Small intestine (tissue), 7 donors: ENCODE results near the gene TMEM218. TPM values are rescaled to one million over a fixed set of nuclear protein-coding genes. Genes with fewer than 3 reads are reported as not detected.

ENCODE experiments used
- DNase-seq, 2 donors: peaks; one replicate each; pipeline versions ENCODE4 v3.0.0 to v3.0.0-alpha.2; 2013
- FAIRE-seq: peaks from 2 replicates; lab custom pipeline; 2012; peaks lifted over from hg19 to GRCh38; lab: Jason Lieb, UNC
- H3K27ac ChIP-seq, 3 donors: one replicate each; pipeline ENCODE4 v1.5.1; 2013; ENCODE audit warnings: low read length in 2 of 3, mild to moderate bottlenecking in 2 of 3, control low read depth in 1 of 3, inconsistent platforms in 1 of 3, low read depth in 1 of 3, moderate library complexity in 1 of 3
- H3K27me3 ChIP-seq, 3 donors: one replicate each; pipeline ENCODE4 v1.6.1; 2013; ENCODE audit warnings: low read length in 3 of 3, inconsistent platforms in 1 of 3; ENCODE audit not compliant: control insufficient read depth in 3 of 3, insufficient read depth in 3 of 3
- H3K36me3 ChIP-seq, 3 donors: one replicate each; pipeline ENCODE4 v1.6.1; 2013; ENCODE audit warnings: low read length in 3 of 3, inconsistent platforms in 1 of 3, low read depth in 1 of 3, mild to moderate bottlenecking in 1 of 3, moderate library complexity in 1 of 3; ENCODE audit not compliant: control insufficient read depth in 3 of 3, insufficient read depth in 2 of 3
- H3K4me1 ChIP-seq, 3 donors: one replicate each; pipeline ENCODE4 v1.6.1; 2013; ENCODE audit warnings: low read length in 2 of 3, inconsistent platforms in 1 of 3, low read depth in 1 of 3, mild to moderate bottlenecking in 1 of 3, moderate library complexity in 1 of 3; ENCODE audit not compliant: control insufficient read depth in 3 of 3, insufficient read depth in 2 of 3
- H3K4me3 ChIP-seq, 3 donors: one replicate each; pipeline ENCODE4 v1.5.1; 2013; ENCODE audit warnings: low read length in 3 of 3, control low read depth in 1 of 3, inconsistent platforms in 1 of 3, low read depth in 1 of 3, mild to moderate bottlenecking in 1 of 3, moderate library complexity in 1 of 3
- H3K9me3 ChIP-seq, 2 donors: one replicate each; pipeline ENCODE4 v1.6.1; 2013; ENCODE audit warnings: low read depth in 1 of 2, low read length in 1 of 2; ENCODE audit not compliant: control insufficient read depth in 2 of 2, insufficient read depth in 1 of 2
- WGBS, 3 donors: extraction: QIAGEN DNeasy Blood & Tissue Kit; methylation state at CpG; one replicate each; pipeline ENCODE4 v1.1.7; 2013; 5-methylcytosine and 5-hydroxymethylcytosine counted together
- polyA plus RNA-seq, 4 donors: library from polyadenylated mRNA; stranded (reverse) in 3 of 4; unstranded in 1 of 4; fragments of 200-250 nt in 3 of 4; fragments of 120-200 nt in 1 of 4; gene quantifications; one replicate each; pipeline versions ENCODE4 v1.2.1 to v1.2.3, GENCODE V29; 2013
- donor health status: healthy with polysubstance abuse.
- donor health status: control.
- donor health status: control.
- donor health status: Bipolar disorder and iron deficiency.
- donor health status: healthy.

TMEM218 gene
- polyA plus RNA-seq, 4 donors: 9.6 to 31.2 (median 19.6) TPM

- H3K36me3 ChIP-seq: no peaks in the 10 kb centered on the region
- no peak for FAIRE-seq
- H3K4me1 ChIP-seq: peaks cover 0 to 7% (median 0%) of the 10 kb centered on the region in 3 donors
- H3K9me3 ChIP-seq: no peaks in the 10 kb centered on the region
- 54 to 72% (median 65%) methylated on average over 3 of the region's 3 CpGs for WGBS, 3 donors
- DNase-seq: no peak
- no peak overlapping the region for H3K27ac ChIP-seq
- H3K27me3 ChIP-seq: no peaks in the 10 kb centered on the region
- no peak overlapping the region for H3K4me3 ChIP-seq
These were observed 28.4 kb upstream of the TMEM218 start for GRCh38 chr11:125139778-125140177.

- H3K4me3 ChIP-seq: no peak overlapping the region
- no peak for DNase-seq
- no peak for FAIRE-seq
- H3K27ac ChIP-seq: no peak overlapping the region
- H3K36me3 ChIP-seq: no peaks in the 10 kb centered on the region
- WGBS, 3 donors: 82 to 85% (median 84%) methylated on average over 8 of the region's 8 CpGs
- no peaks in the 10 kb centered on the region for H3K27me3 ChIP-seq
- H3K4me1 ChIP-seq: peaks cover 0 to 7% (median 0%) of the 10 kb centered on the region in 3 donors
- no peaks in the 10 kb centered on the region for H3K9me3 ChIP-seq
These were observed 27.5 kb upstream of the TMEM218 start for GRCh38 chr11:125138966-125139365.

GRCh38 chr11:125136001-125136400, 24.6 kb upstream of the TMEM218 start:
- Histone ChIP-seq H3K9me3 (no peaks in the 10 kb centered on the region), H3K4me1 (peaks cover 0 to 7% (median 0%) of the 10 kb centered on the region in 3 donors)
- no peak for FAIRE-seq

GRCh38 chr11:125132596-125132995, 21.2 kb upstream of the TMEM218 start:
- FAIRE-seq: no peak

More at GRCh38 chr11:125136001-125136400, 24.6 kb upstream of the TMEM218 start:
- Histone ChIP-seq H3K27ac (no peak overlapping the region), H3K36me3 (no peaks in the 10 kb centered on the region), H3K27me3 (no peaks in the 10 kb centered on the region), H3K4me3 (no peak overlapping the region)
- DNase-seq: no peak

GRCh38 chr11:125132071-125132470, 20.6 kb upstream of the TMEM218 start:
- DNase-seq (no peak), FAIRE-seq (no peak)
- Histone ChIP-seq H3K4me1 (no peaks in the 10 kb centered on the region), H3K27me3 (peaks cover 0 to 4% (median 2%) of the 10 kb centered on the region in 3 donors), H3K4me3 (no peak overlapping the region), H3K36me3 (no peaks in the 10 kb centered on the region), H3K9me3 (no peaks in the 10 kb centered on the region), H3K27ac (no peak overlapping the region)
- WGBS, 3 donors: 44 to 68% (median 59%) methylated on average over 1 of the region's 1 CpG

More at GRCh38 chr11:125132596-125132995, 21.2 kb upstream of the TMEM218 start:
- Histone ChIP-seq H3K27me3 (peaks cover 0 to 2% (median 0%) of the 10 kb centered on the region in 3 donors), H3K9me3 (no peaks in the 10 kb centered on the region), H3K27ac (no peak overlapping the region), H3K4me3 (no peak overlapping the region), H3K4me1 (no peaks in the 10 kb centered on the region), H3K36me3 (no peaks in the 10 kb centered on the region)
- DNase-seq: no peak
- 83 to 91% (median 91%) methylated on average over 7 of the region's 7 CpGs for WGBS, 3 donors

GRCh38 chr11:125129316-125129993, 18.0 kb upstream of the TMEM218 start:
- H3K27ac ChIP-seq: no peak overlapping the region
- no peaks in the 10 kb centered on the region for H3K4me1 ChIP-seq
- H3K4me3 ChIP-seq: no peak overlapping the region
- H3K36me3 ChIP-seq: no peaks in the 10 kb centered on the region
- DNase-seq (no peak), FAIRE-seq (no peak)
- no peaks in the 10 kb centered on the region for H3K9me3 ChIP-seq
- WGBS, 3 donors: 66 to 78% (median 74%) methylated on average over 22 of the region's 22 CpGs
- peaks cover 0 to 6% (median 2%) of the 10 kb centered on the region in 3 donors for H3K27me3 ChIP-seq

- FAIRE-seq (no peak), DNase-seq (no peak)
- Histone ChIP-seq H3K9me3 (no peaks in the 10 kb centered on the region), H3K27me3 (peaks cover 0 to 6% (median 2%) of the 10 kb centered on the region in 3 donors), H3K36me3 (no peaks in the 10 kb centered on the region), H3K4me1 (no peaks in the 10 kb centered on the region), H3K4me3 (no peak overlapping the region), H3K27ac (no peak overlapping the region)
- 66 to 83% (median 81%) methylated on average over 4 of the region's 4 CpGs for WGBS, 3 donors
These were observed 17.0 kb upstream of the TMEM218 start for GRCh38 chr11:125128450-125128849.

GRCh38 chr11:125124618-125124992, 13.2 kb upstream of the TMEM218 start:
- 83 to 100% (median 89%) methylated on average over 2 to 4 of the region's 4 CpGs for WGBS, 3 donors
- Histone ChIP-seq H3K27ac (no peak overlapping the region), H3K4me1 (no peaks in the 10 kb centered on the region), H3K36me3 (no peaks in the 10 kb centered on the region), H3K9me3 (no peaks in the 10 kb centered on the region), H3K4me3 (no peak overlapping the region), H3K27me3 (peaks cover 2 to 11% (median 3%) of the 10 kb centered on the region in 3 donors)
- DNase-seq: no peak
- FAIRE-seq: no peak
